Right kidney (tissue), 9 donors: Measurements from ENCODE around the gene ISOC2.
"Not testable (repeated sequence)": the region's sequence is repeated elsewhere in the genome, so short reads cannot be mapped to it uniquely, and the experiment has no call there.

Experiments
- DNase-seq: peaks from one replicate; pipeline ENCODE4 v3.0.0-alpha.2; 2016
- long read RNA-seq, 8 donors: transcript quantifications; one replicate each; lab custom pipeline, GENCODE V29; 2026

Gene ISOC2
- long read RNA-seq, donor 1, transcript ISOC2-202 (6 exons, 998 nt), result major isoform, 38 of 58 reads
- long read RNA-seq, donor 1, partial matches to known transcripts, result 8 of 58 reads
- long read RNA-seq, donor 1, other reads (novel, unspliced or antisense), result 0 of 58 reads
- long read RNA-seq, donor 2, transcript ISOC2-202 (6 exons, 998 nt), result major isoform, 15 of 21 reads
- long read RNA-seq, donor 2, partial matches to known transcripts, result 0 of 21 reads
- long read RNA-seq, donor 2, other reads (novel, unspliced or antisense), result 0 of 21 reads
- long read RNA-seq, donor 3, transcript ISOC2-202 (6 exons, 998 nt), result major isoform, 13 of 20 reads
- long read RNA-seq, donor 3, partial matches to known transcripts, result 0 of 20 reads
- long read RNA-seq, donor 3, other reads (novel, unspliced or antisense), result 0 of 20 reads
- long read RNA-seq, donor 4, transcript ISOC2-202 (6 exons, 998 nt), result major isoform, 21 of 25 reads
- long read RNA-seq, donor 4, partial matches to known transcripts, result 0 of 25 reads
- long read RNA-seq, donor 4, other reads (novel, unspliced or antisense), result 0 of 25 reads
- long read RNA-seq, donor 5, transcript ISOC2-202 (6 exons, 998 nt), result major isoform, 30 of 45 reads
- long read RNA-seq, donor 5, partial matches to known transcripts, result 10 of 45 reads
- long read RNA-seq, donor 5, other reads (novel, unspliced or antisense), result 0 of 45 reads
- long read RNA-seq, donor 6, transcript ISOC2-202 (6 exons, 998 nt), result major isoform, 33 of 39 reads
- long read RNA-seq, donor 6, partial matches to known transcripts, result 0 of 39 reads
- long read RNA-seq, donor 6, other reads (novel, unspliced or antisense), result 0 of 39 reads
- long read RNA-seq, donor 7, transcript ISOC2-202 (6 exons, 998 nt), result major isoform, 45 of 69 reads
- long read RNA-seq, donor 7, partial matches to known transcripts, result 13 of 69 reads
- long read RNA-seq, donor 7, other reads (novel, unspliced or antisense), result 0 of 69 reads
- long read RNA-seq, donor 8, transcript ISOC2-202 (6 exons, 998 nt), result major isoform, 31 of 42 reads
- long read RNA-seq, donor 8, partial matches to known transcripts, result 7 of 42 reads
- long read RNA-seq, donor 8, other reads (novel, unspliced or antisense), result 0 of 42 reads

GRCh38 chr19:55461259-55461973, at the start of gene ISOC2:
Gene ISOC2 (minus strand): TSS chr19:55461642. CDS start chr19:55456486, 5,156 bp downstream.
- peak; percentile 92 for DNase-seq

GRCh38 chr19:55508120-55508519, 46.7 kb upstream of the ISOC2 start:
- no peak for DNase-seq

GRCh38 chr19:55504981-55505380, 43.5 kb upstream of the ISOC2 start:
- DNase-seq, result no peak

GRCh38 chr19:55504252-55504603, 42.8 kb upstream of the ISOC2 start:
- DNase-seq, result no peak

- peak; percentile 90 for DNase-seq
Measured at GRCh38 chr19:55503502-55504251, 42.2 kb upstream of the ISOC2 start.

GRCh38 chr19:55503157-55503501, 41.7 kb upstream of the ISOC2 start:
- no peak for DNase-seq

- DNase-seq, result no peak
Measured at GRCh38 chr19:55502197-55502952, 40.9 kb upstream of the ISOC2 start.

- DNase-seq, result no peak
Measured at GRCh38 chr19:55500368-55500952, 39.0 kb upstream of the ISOC2 start.

- DNase-seq, result no peak
Measured at GRCh38 chr19:55498246-55498840, 36.9 kb upstream of the ISOC2 start.

- no peak for DNase-seq
Measured at GRCh38 chr19:55497763-55498162, 36.3 kb upstream of the ISOC2 start.

- DNase-seq, result not testable (repeated sequence)
Measured at GRCh38 chr19:55496820-55497219, 35.4 kb upstream of the ISOC2 start.

GRCh38 chr19:55495646-55496349, 34.4 kb upstream of the ISOC2 start:
- no peak for DNase-seq

GRCh38 chr19:55494172-55494761, 32.8 kb upstream of the ISOC2 start:
- peak; percentile 61 for DNase-seq

- DNase-seq, result no peak
Measured at GRCh38 chr19:55493645-55494171, 32.3 kb upstream of the ISOC2 start.

GRCh38 chr19:55493052-55493644, 31.7 kb upstream of the ISOC2 start:
- DNase-seq, result peak; percentile 36

GRCh38 chr19:55492362-55492944, 31.0 kb upstream of the ISOC2 start:
- DNase-seq, result no peak

- DNase-seq, result no peak
Measured at GRCh38 chr19:55491546-55492360, 30.3 kb upstream of the ISOC2 start.
